Tibial nerve (tissue), 3 donors: ENCODE results near the gene SPECC1.

Source experiments
- CTCF ChIP-seq, 5 experiments: fragments of 200-600 bp in 3 of 5; fragments of 450-650 bp in 2 of 5; sonication (generic) in 3 of 5; IDR thresholded peaks; one replicate each; pipeline ENCODE4 v1.5.1; 2016 to 2019; ENCODE audit warnings: antibody characterized with exemption in 5 of 5, mild to moderate bottlenecking in 3 of 5, moderate library complexity in 2 of 5
- POLR2A ChIP-seq, 2 donors: fragments of 450-650 bp; IDR thresholded peaks; one replicate each; pipeline ENCODE4 v1.6.1; 2017; ENCODE audit warnings: antibody characterized with exemption in 2 of 2, mild to moderate bottlenecking in 2 of 2, moderate library complexity in 2 of 2

- TF ChIP-seq POLR2A (IDR thresholded peaks at IDR 0.05), result no peak
- no peak for TF ChIP-seq CTCF (IDR thresholded peaks at IDR 0.05)
Measured at GRCh38 chr17:20083156-20083859, 74.1 kb downstream of the SPECC1 start.
